SK-N-SH (cell line): ENCODE data around the gene CHFR. TPM values are rescaled to one million over a fixed set of nuclear protein-coding genes. Genes with fewer than 3 reads are reported as not detected.

Experiments used
- CTCF ChIA-PET: fragments of 300-600, 350-600 bp; formaldehyde crosslinking; extraction: SDS; loops from one replicate; lab custom pipeline; 2021; lab: Yijun Ruan, JAX
- POLR2A ChIA-PET: fragments of 350-600 bp; sonication (Branson Sonifier 250); formaldehyde crosslinking; extraction: SDS; loops from one replicate; lab custom pipeline; 2020; ENCODE audit warnings: antibody characterized with exemption, inconsistent platforms; lab: Yijun Ruan, JAX
- DNase-seq: peaks from one replicate; pipeline ENCODE4 v3.0.0; 2012
- H2AFZ ChIP-seq: fragments of 200-600 bp; sonication (generic); 2 replicates; pipeline ENCODE4 v1.8.1; 2016; ENCODE audit warnings: antibody characterized with exemption, mild to moderate bottlenecking, low read depth
- H3F3A ChIP-seq: fragments of 200-600 bp; sonication (generic); replicated peaks from 2 replicates; pipeline ENCODE3; 2016; ENCODE audit warnings: antibody characterized with exemption, mild to moderate bottlenecking; ENCODE audit not compliant: insufficient read depth
- H3K27ac ChIP-seq, 2 experiments: fragments of 200-500 bp in 1 of 2; fragments of 200-600 bp in 1 of 2; sonication (Bioruptor generic) in 1 of 2; sonication (generic), shearing (Covaris generic) in 1 of 2; 2 replicates each; pipeline versions ENCODE4 v1.5.1 to v1.6.1; 2014 to 2016; ENCODE audit warnings: low read depth in 2 of 2, inconsistent platforms in 1 of 2, low read length in 1 of 2, mild to moderate bottlenecking in 1 of 2, mixed read lengths in 1 of 2
- H3K27me3 ChIP-seq: fragments of 200-600 bp; sonication (generic), shearing (Covaris generic); 2 replicates; pipeline ENCODE4 v1.6.1; 2016; ENCODE audit warnings: mixed run types; ENCODE audit not compliant: insufficient read depth
- H3K36me3 ChIP-seq, 2 experiments: fragments of 200-500 bp in 1 of 2; fragments of 200-600 bp in 1 of 2; sonication (Bioruptor generic) in 1 of 2; sonication (generic) in 1 of 2; replicated peaks in 1 of 2; 2 replicates each; pipeline versions ENCODE3 to v1.5.1; 2014 to 2016; ENCODE audit warnings: low read length in 1 of 2, mild to moderate bottlenecking in 1 of 2; ENCODE audit not compliant: insufficient read depth in 2 of 2, control insufficient read depth in 1 of 2
- H3K4me1 ChIP-seq, 2 experiments: fragments of 200-500 bp in 1 of 2; fragments of 200-600 bp in 1 of 2; sonication (Bioruptor generic) in 1 of 2; sonication (generic), shearing (Covaris generic) in 1 of 2; 2 replicates each; pipeline versions ENCODE4 v1.5.1 to v1.6.1; 2014 to 2016; ENCODE audit warnings: low read depth in 1 of 2, low read length in 1 of 2, mixed run types in 1 of 2; ENCODE audit not compliant: insufficient read depth in 2 of 2, control insufficient read depth in 1 of 2
- H3K4me2 ChIP-seq: fragments of 200-600 bp; sonication (generic), shearing (Covaris generic); 2 replicates; pipeline ENCODE4 v1.6.1; 2017; ENCODE audit warnings: mixed run types
- H3K4me3 ChIP-seq, 2 experiments: fragments of 200-500 bp in 1 of 2; fragments of 200-600 bp in 1 of 2; sonication (Bioruptor generic) in 1 of 2; sonication (generic), shearing (Covaris generic) in 1 of 2; 2 replicates each; pipeline versions ENCODE4 v1.5.1 to v1.8.1; 2014 to 2016; ENCODE audit warnings: low read depth in 2 of 2, inconsistent platforms in 1 of 2, low read length in 1 of 2, mild to moderate bottlenecking in 1 of 2, mixed read lengths in 1 of 2, moderate library complexity in 1 of 2
- H3K79me2 ChIP-seq: fragments of 200-600 bp; sonication (generic); 2 replicates; pipeline ENCODE4 v1.8.1; 2017; ENCODE audit warnings: mild to moderate bottlenecking; ENCODE audit not compliant: insufficient read depth
- H3K9ac ChIP-seq: fragments of 200-600 bp; sonication (generic); 2 replicates; pipeline ENCODE4 v1.6.1; 2017; ENCODE audit warnings: mixed run types
- H3K9me2 ChIP-seq: fragments of 200-600 bp; sonication (generic); 2 replicates; pipeline ENCODE4 v1.6.1; 2017; ENCODE audit warnings: mixed run types
- H3K9me3 ChIP-seq: fragments of 200-600 bp; sonication (generic); 2 replicates; pipeline ENCODE4 v1.6.1; 2017; ENCODE audit warnings: mixed run types, mild to moderate bottlenecking, moderate library complexity
- H4K20me1 ChIP-seq: fragments of 200-600 bp; sonication (generic); 2 replicates; pipeline ENCODE4 v1.6.1; 2017; ENCODE audit warnings: mild to moderate bottlenecking, mixed run types; ENCODE audit not compliant: insufficient read depth
- ELF1 ChIP-seq: IDR thresholded peaks from 2 replicates; pipeline ENCODE4 v1.4.0; 2012
- EZH2phosphoT487 ChIP-seq: fragments of 200-600 bp; sonication (generic); IDR thresholded peaks from 2 replicates; pipeline ENCODE4 v1.6.1; 2017; ENCODE audit warnings: low read depth, mixed run types, mild to moderate bottlenecking, antibody characterized with exemption, moderate library complexity, borderline replicate concordance
- FOSL2 ChIP-seq: IDR thresholded peaks from 2 replicates; pipeline ENCODE4 v1.4.0; 2012; ENCODE audit warnings: low read depth, mild to moderate bottlenecking, moderate library complexity, borderline replicate concordance
- FOXJ3 ChIP-seq: sonication (generic); formaldehyde crosslinking; IDR thresholded peaks from 2 replicates; pipeline ENCODE4 v1.5.1; 2020; ENCODE audit warnings: mild to moderate bottlenecking, missing genetic modification reagents
- FOXM1 ChIP-seq: IDR thresholded peaks from 2 replicates; pipeline ENCODE4 v1.4.0; 2012; ENCODE audit warnings: low read depth, mild to moderate bottlenecking
- GABPA ChIP-seq: IDR thresholded peaks from 2 replicates; pipeline ENCODE4 v1.4.0; 2012; ENCODE audit warnings: low read depth, mild to moderate bottlenecking
- JUND ChIP-seq: IDR thresholded peaks from 2 replicates; pipeline ENCODE4 v1.4.0; 2012
- NRF1 ChIP-seq: IDR thresholded peaks from 2 replicates; pipeline ENCODE4 v1.6.1; 2012; ENCODE audit warnings: low read depth, mild to moderate bottlenecking, low read length
- POLR2AphosphoS5 ChIP-seq: IDR thresholded peaks from 2 replicates; pipeline ENCODE4 v1.6.1; 2012; ENCODE audit warnings: low read depth, low read length
- SIN3A ChIP-seq: IDR thresholded peaks from 2 replicates; pipeline ENCODE4 v1.6.1; 2012; ENCODE audit warnings: low read depth, mild to moderate bottlenecking, low read length, moderate library complexity, borderline replicate concordance
- TEAD4 ChIP-seq: IDR thresholded peaks from 2 replicates; pipeline ENCODE4 v1.4.0; 2012; ENCODE audit warnings: mild to moderate bottlenecking, borderline replicate concordance; ENCODE audit not compliant: insufficient read depth
- USF1 ChIP-seq: IDR thresholded peaks from 2 replicates; pipeline ENCODE4 v1.4.0; 2012; ENCODE audit warnings: low read depth, borderline replicate concordance
- YY1 ChIP-seq: IDR thresholded peaks from 2 replicates; pipeline ENCODE4 v1.4.0; 2012; ENCODE audit warnings: low read depth, mild to moderate bottlenecking
- ZBTB33 ChIP-seq: IDR thresholded peaks from 2 replicates; pipeline ENCODE4 v1.4.0; 2012; ENCODE audit warnings: low read depth, borderline replicate concordance
- WGBS: methylation state at CpG from one replicate; pipeline ENCODE4 v1.1.6; 2017; ENCODE audit warnings: low lambda C conversion rate; 5-methylcytosine and 5-hydroxymethylcytosine counted together
- polyA plus RNA-seq, 3 experiments: library from polyadenylated mRNA; depleted of rRNA; stranded (reverse); fragments of >200 nt; gene quantifications; 2 replicates each; pipeline ENCODE4 v1.2.3, GENCODE V29; 2012
- TF ChIP-seq, protein P1 (sequence below): IDR thresholded peaks from 2 replicates; pipeline ENCODE4 v1.6.1; 2012; ENCODE audit warnings: mild to moderate bottlenecking, low read depth, low read length, moderate library complexity

Gene CHFR
- polyA plus RNA-seq, 1 of the 3 experiments (the other 2 are of a cell fraction), result 31.6 TPM

GRCh38 chr12:132907216-132907615 is 19.8 kb upstream of the CHFR start:
- POLR2A ChIA-PET, result no interaction called here
- Histone ChIP-seq H2AFZ (no peak overlapping the region), H3F3A (no peaks in the 10 kb centered on the region), H3K9me2 (no peaks in the 10 kb centered on the region), H3K27ac (no peak overlapping the region), H3K4me1 (peaks cover 0 to 3% of the 10 kb centered on the region in 2 experiments; a peak in 1 of 4 replicates), H3K36me3 (no peaks in the 10 kb centered on the region), H3K9ac (no peak overlapping the region), H4K20me1 (no peaks in the 10 kb centered on the region), H3K4me3 (no peak overlapping the region), H3K27me3 (no peaks in the 10 kb centered on the region), H3K9me3 (no peaks in the 10 kb centered on the region; the same call in 1 of the 2 replicates), H3K79me2 (no peaks in the 10 kb centered on the region), H3K4me2 (no peak overlapping the region)
- DNase-seq, result no peak
- TF ChIP-seq, protein P1, sequence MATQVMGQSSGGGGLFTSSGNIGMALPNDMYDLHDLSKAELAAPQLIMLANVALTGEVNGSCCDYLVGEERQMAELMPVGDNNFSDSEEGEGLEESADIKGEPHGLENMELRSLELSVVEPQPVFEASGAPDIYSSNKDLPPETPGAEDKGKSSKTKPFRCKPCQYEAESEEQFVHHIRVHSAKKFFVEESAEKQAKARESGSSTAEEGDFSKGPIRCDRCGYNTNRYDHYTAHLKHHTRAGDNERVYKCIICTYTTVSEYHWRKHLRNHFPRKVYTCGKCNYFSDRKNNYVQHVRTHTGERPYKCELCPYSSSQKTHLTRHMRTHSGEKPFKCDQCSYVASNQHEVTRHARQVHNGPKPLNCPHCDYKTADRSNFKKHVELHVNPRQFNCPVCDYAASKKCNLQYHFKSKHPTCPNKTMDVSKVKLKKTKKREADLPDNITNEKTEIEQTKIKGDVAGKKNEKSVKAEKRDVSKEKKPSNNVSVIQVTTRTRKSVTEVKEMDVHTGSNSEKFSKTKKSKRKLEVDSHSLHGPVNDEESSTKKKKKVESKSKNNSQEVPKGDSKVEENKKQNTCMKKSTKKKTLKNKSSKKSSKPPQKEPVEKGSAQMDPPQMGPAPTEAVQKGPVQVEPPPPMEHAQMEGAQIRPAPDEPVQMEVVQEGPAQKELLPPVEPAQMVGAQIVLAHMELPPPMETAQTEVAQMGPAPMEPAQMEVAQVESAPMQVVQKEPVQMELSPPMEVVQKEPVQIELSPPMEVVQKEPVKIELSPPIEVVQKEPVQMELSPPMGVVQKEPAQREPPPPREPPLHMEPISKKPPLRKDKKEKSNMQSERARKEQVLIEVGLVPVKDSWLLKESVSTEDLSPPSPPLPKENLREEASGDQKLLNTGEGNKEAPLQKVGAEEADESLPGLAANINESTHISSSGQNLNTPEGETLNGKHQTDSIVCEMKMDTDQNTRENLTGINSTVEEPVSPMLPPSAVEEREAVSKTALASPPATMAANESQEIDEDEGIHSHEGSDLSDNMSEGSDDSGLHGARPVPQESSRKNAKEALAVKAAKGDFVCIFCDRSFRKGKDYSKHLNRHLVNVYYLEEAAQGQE, result no peak
- TF ChIP-seq TEAD4 (no peak), FOXJ3 (CRISPR knock-in tag) (no peak), JUND (no peak), GABPA (no peak), YY1 (no peak), POLR2AphosphoS5 (no peak), USF1 (no peak), FOXM1 (no peak), SIN3A (no peak), NRF1 (no peak), EZH2phosphoT487 (no peak), ELF1 (no peak), FOSL2 (no peak), ZBTB33 (no peak)
- CTCF ChIA-PET, result no interaction called here
- WGBS, result 31% methylated on average over 16 of the region's 16 CpGs
